Ishikawa (cell line): ENCODE data around the gene SLC24A1.

Source experiments
- CREB1 ChIP-seq: IDR thresholded peaks from 2 replicates; pipeline ENCODE4 v1.6.1; 2012; ENCODE audit warnings: low read depth
- TCF12 ChIP-seq: IDR thresholded peaks from 2 replicates; pipeline ENCODE4 v1.6.1; 2012; ENCODE audit warnings: low read depth
- TEAD4 ChIP-seq: IDR thresholded peaks from 2 replicates; pipeline ENCODE4 v1.6.1; 2012
- TF ChIP-seq, protein P1 (sequence below): IDR thresholded peaks from 2 replicates; pipeline ENCODE4 v1.6.1; 2012

DNA sequence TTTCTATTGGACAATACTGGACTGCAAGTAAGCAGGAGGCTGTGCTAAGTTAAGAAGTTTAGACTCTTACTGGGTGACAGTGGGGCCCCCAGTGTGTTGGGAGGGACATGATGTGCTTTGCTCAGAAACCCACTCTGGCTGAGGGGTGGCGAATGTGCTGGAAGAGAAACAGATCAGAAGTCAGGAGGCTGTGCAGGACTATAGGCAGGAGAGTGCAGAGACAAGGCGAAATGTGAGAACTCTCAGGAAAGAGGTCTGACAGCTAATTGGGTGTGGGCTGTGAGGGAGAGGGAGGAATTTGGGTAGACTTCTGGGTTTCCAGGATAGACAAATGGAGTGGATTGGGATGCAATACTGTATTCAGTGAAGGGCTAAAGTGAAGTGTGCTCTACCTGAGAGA, 12.0 kb downstream of the SLC24A1 start:
- TF ChIP-seq, protein P1, sequence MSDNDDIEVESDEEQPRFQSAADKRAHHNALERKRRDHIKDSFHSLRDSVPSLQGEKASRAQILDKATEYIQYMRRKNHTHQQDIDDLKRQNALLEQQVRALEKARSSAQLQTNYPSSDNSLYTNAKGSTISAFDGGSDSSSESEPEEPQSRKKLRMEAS = no peak
- TF ChIP-seq TEAD4 (no peak), CREB1 (no peak), TCF12 (no peak)
